WTC11 (cell line): ENCODE measurements around the gene ARMH2. TPM values are rescaled to one million over a fixed set of nuclear protein-coding genes. Genes with fewer than 3 reads are reported as not detected.

Experiments used
- ATAC-seq: fragments of 200-7000 bp; cut with Tn5 transposase; 2 replicates; pipeline ENCODE4 v1.10.0; 2021; ENCODE audit warnings: mild to moderate bottlenecking, moderate library complexity
- CTCF ChIA-PET: fragments of 300-600 bp; sonication (Branson Sonifier 250); formaldehyde crosslinking; loops from one replicate; lab custom pipeline; 2021; ENCODE audit warnings: antibody characterized with exemption; lab: Charles Lee
- POLR2A ChIA-PET: fragments of 350-600 bp; sonication (Branson Sonifier 250); formaldehyde crosslinking; loops from one replicate; lab custom pipeline; 2021; ENCODE audit warnings: antibody characterized with exemption; lab: Charles Lee
- DNase-seq: peaks from one replicate; pipeline ENCODE4 v3.0.0; 2021; ENCODE audit warnings: low spot score
- H3K27ac Mint-ChIP-seq: 2 replicates; pipeline ENCODE4 v1.8.0; 2021; ENCODE audit warnings: mixed read lengths
- H3K27me3 Mint-ChIP-seq: 2 replicates; pipeline ENCODE4 v1.8.0; 2021; ENCODE audit warnings: low read depth, mild to moderate bottlenecking, moderate library complexity, mixed read lengths
- H3K36me3 Mint-ChIP-seq: 2 replicates; pipeline ENCODE4 v1.8.0; 2021; ENCODE audit warnings: mixed read lengths
- H3K4me1 Mint-ChIP-seq: 2 replicates; pipeline ENCODE4 v1.8.0; 2022; ENCODE audit warnings: mixed read lengths
- H3K4me3 Mint-ChIP-seq: 2 replicates; pipeline ENCODE4 v1.8.0; 2021; ENCODE audit warnings: mild to moderate bottlenecking, moderate library complexity, mixed read lengths
- H3K9me3 Mint-ChIP-seq: 2 replicates; pipeline ENCODE4 v1.8.0; 2021; ENCODE audit warnings: mixed read lengths
- AFF4 ChIP-seq: sonication (generic); formaldehyde crosslinking; IDR thresholded peaks from 2 replicates; pipeline ENCODE4 v1.8.1; 2023; ENCODE audit warnings: mild to moderate bottlenecking, missing genetic modification reagents, borderline replicate concordance
- ATF3 ChIP-seq: sonication (generic); formaldehyde crosslinking; conservative IDR thresholded peaks from 2 replicates; pipeline ENCODE4 v1.8.1; 2022; ENCODE audit warnings: mild to moderate bottlenecking, missing genetic modification reagents
- ATF6 ChIP-seq: sonication (generic); formaldehyde crosslinking; IDR thresholded peaks from 2 replicates; pipeline ENCODE4 v1.8.1; 2023; ENCODE audit warnings: mild to moderate bottlenecking, missing genetic modification reagents
- CBFB ChIP-seq: sonication (generic); formaldehyde crosslinking; IDR thresholded peaks from 2 replicates; pipeline ENCODE4 v1.8.1; 2022; ENCODE audit warnings: mild to moderate bottlenecking, low read depth, missing genetic modification reagents
- CTCF ChIP-seq: fragments of 200-600 bp; IDR thresholded peaks from 2 replicates; pipeline ENCODE4 v1.8.0; 2022; ENCODE audit warnings: antibody characterized with exemption
- FOXK1 ChIP-seq: sonication (generic); formaldehyde crosslinking; IDR thresholded peaks from 2 replicates; pipeline ENCODE4 v1.8.0; 2022; ENCODE audit warnings: mild to moderate bottlenecking, moderate library complexity, missing genetic modification reagents
- JAZF1 ChIP-seq: fragments of 250-450 bp; sonication (Bioruptor Pico); IDR thresholded peaks from 2 replicates; pipeline ENCODE4 v1.9.0; 2021; ENCODE audit warnings: moderate library complexity, mild to moderate bottlenecking, inconsistent platforms
- KAT7 ChIP-seq: sonication (generic); formaldehyde crosslinking; IDR thresholded peaks from 2 replicates; pipeline ENCODE4 v1.8.1; 2023; ENCODE audit warnings: missing genetic modification reagents, mild to moderate bottlenecking, borderline replicate concordance
- PRRX2 ChIP-seq: fragments of 250-450 bp; sonication (Bioruptor Pico); IDR thresholded peaks from 2 replicates; pipeline ENCODE4 v1.8.0; 2021; ENCODE audit warnings: mild to moderate bottlenecking
- RELA ChIP-seq: sonication (generic); formaldehyde crosslinking; IDR thresholded peaks from 2 replicates; pipeline ENCODE4 v1.8.1; 2022; ENCODE audit warnings: missing genetic modification reagents, mild to moderate bottlenecking, borderline replicate concordance
- SMAD3 ChIP-seq: sonication (generic); formaldehyde crosslinking; IDR thresholded peaks from 2 replicates; pipeline ENCODE4 v1.8.0; 2022; ENCODE audit warnings: missing genetic modification reagents, mild to moderate bottlenecking, borderline replicate concordance
- STAT6 ChIP-seq: sonication (generic); formaldehyde crosslinking; conservative IDR thresholded peaks from 2 replicates; pipeline ENCODE4 v1.8.1; 2023; ENCODE audit warnings: mild to moderate bottlenecking, low read depth, missing genetic modification reagents, moderate library complexity
- TEAD1 ChIP-seq: sonication (generic); formaldehyde crosslinking; IDR thresholded peaks from 2 replicates; pipeline ENCODE4 v1.8.0; 2022; ENCODE audit warnings: mild to moderate bottlenecking, missing genetic modification reagents
- ZBTB21 ChIP-seq: sonication (generic); formaldehyde crosslinking; IDR thresholded peaks from 2 replicates; pipeline ENCODE4 v1.8.1; 2023; ENCODE audit warnings: mild to moderate bottlenecking, missing genetic modification reagents, borderline replicate concordance
- ZNF232 ChIP-seq: sonication (generic); formaldehyde crosslinking; IDR thresholded peaks from 2 replicates; pipeline ENCODE4 v1.8.0; 2022; ENCODE audit warnings: mild to moderate bottlenecking, missing genetic modification reagents
- ZNF396 ChIP-seq: fragments of 250-450 bp; sonication (Bioruptor Pico); IDR thresholded peaks from 2 replicates; pipeline ENCODE4 v1.8.0; 2021; ENCODE audit warnings: mild to moderate bottlenecking, moderate library complexity, borderline replicate concordance
- total RNA-seq: library from RNA; stranded (reverse); gene quantifications from 3 replicates; pipeline ENCODE4 v1.2.3, GENCODE V29; 2021

Gene ARMH2
- total RNA-seq, 1 experiment from 2014 or later = not detected

- no peak for ATAC-seq
These were observed 34.1 kb upstream of the ARMH2 start for GRCh38 chr6:24832794-24833193.

More at GRCh38 chr6:24832794-24833193, 34.1 kb upstream of the ARMH2 start:
- H3K27me3 Mint-ChIP-seq = no peaks in the 10 kb centered on the region
- H3K27ac Mint-ChIP-seq = no peak overlapping the region
- ChIA-PET CTCF (interaction anchor here (0.7 to 1.6 kb wide), 3 partner anchors 159 to 252 kb away, joined by 3 read pairs; no protein-coding TSS in a partner anchor), POLR2A (no interaction called here)
- DNase-seq = no peak
- H3K4me1 Mint-ChIP-seq = peaks cover 12% of the 10 kb centered on the region
- H3K36me3 Mint-ChIP-seq = no peaks in the 10 kb centered on the region
- no peaks in the 10 kb centered on the region for H3K9me3 Mint-ChIP-seq
- TF ChIP-seq ATF6 (CRISPR knock-in tag) (no peak), ATF3 (CRISPR knock-in tag) (no peak), ZBTB21 (no peak), ZNF396 (CRISPR knock-in tag) (no peak), STAT6 (CRISPR knock-in tag) (no peak), RELA (CRISPR knock-in tag) (no peak), FOXK1 (CRISPR knock-in tag) (no peak), SMAD3 (CRISPR knock-in tag) (no peak), JAZF1 (CRISPR knock-in tag) (no peak), ZNF232 (CRISPR knock-in tag) (no peak), CTCF (no peak), KAT7 (no peak), AFF4 (CRISPR knock-in tag) (no peak), PRRX2 (CRISPR knock-in tag) (no peak), TEAD1 (CRISPR knock-in tag) (no peak), CBFB (CRISPR knock-in tag) (no peak)
- H3K4me3 Mint-ChIP-seq = no peak overlapping the region
